Tibial nerve (tissue), 4 donors: ENCODE data around the gene SLC16A10.

Experiments
- EP300 ChIP-seq, 2 donors: sonication (generic); formaldehyde crosslinking; IDR thresholded peaks; one replicate each; pipeline ENCODE4 v1.6.1; 2017; ENCODE audit warnings: antibody characterized with exemption in 2 of 2, mild to moderate bottlenecking in 1 of 2
- TF ChIP-seq, protein P1 (sequence below), 5 experiments: fragments of 200-600 bp in 3 of 5; fragments of 450-650 bp in 2 of 5; sonication (generic) in 3 of 5; IDR thresholded peaks; one replicate each; pipeline ENCODE4 v1.5.1; 2016 to 2019; ENCODE audit warnings: antibody characterized with exemption in 5 of 5, mild to moderate bottlenecking in 3 of 5, moderate library complexity in 2 of 5

DNA sequence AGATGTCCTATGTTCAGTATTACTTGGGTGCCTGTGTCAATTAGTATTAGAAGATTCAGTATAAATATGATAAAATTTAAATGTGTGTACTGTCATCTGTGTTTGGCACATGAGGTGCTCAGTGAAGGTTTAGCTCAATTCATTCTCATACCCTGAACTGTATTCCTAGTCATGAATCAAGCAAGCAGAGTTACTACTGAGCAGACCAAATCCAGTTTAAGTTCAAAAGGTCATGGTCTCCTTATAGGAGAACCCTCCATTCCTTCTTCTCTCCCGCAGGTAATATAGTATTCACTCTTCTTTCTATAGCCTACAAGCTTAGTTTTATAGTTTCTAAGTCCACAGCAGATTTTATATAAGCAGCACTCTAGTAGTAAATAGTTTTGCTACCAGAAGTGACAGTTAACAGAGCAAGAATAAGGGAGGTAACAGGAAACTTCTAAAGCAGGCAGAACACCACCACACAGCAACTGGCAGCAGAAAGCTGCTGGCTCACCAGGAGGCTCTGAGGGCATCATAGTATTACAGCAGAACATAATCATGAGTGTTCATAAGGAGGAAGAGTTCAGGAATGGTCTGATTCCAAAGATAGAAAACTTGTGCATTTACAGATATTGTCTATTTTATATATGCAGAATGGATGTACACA lies 133.2 kb downstream of the SLC16A10 start:
- TF ChIP-seq, protein P1, sequence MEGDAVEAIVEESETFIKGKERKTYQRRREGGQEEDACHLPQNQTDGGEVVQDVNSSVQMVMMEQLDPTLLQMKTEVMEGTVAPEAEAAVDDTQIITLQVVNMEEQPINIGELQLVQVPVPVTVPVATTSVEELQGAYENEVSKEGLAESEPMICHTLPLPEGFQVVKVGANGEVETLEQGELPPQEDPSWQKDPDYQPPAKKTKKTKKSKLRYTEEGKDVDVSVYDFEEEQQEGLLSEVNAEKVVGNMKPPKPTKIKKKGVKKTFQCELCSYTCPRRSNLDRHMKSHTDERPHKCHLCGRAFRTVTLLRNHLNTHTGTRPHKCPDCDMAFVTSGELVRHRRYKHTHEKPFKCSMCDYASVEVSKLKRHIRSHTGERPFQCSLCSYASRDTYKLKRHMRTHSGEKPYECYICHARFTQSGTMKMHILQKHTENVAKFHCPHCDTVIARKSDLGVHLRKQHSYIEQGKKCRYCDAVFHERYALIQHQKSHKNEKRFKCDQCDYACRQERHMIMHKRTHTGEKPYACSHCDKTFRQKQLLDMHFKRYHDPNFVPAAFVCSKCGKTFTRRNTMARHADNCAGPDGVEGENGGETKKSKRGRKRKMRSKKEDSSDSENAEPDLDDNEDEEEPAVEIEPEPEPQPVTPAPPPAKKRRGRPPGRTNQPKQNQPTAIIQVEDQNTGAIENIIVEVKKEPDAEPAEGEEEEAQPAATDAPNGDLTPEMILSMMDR (IDR thresholded peaks at IDR 0.05), result no peak
- no peak for TF ChIP-seq EP300 (IDR thresholded peaks at IDR 0.05)
